PC-3 (cell line): ENCODE data around the gene LCAT. TPM values are rescaled to one million over a fixed set of nuclear protein-coding genes. Genes with fewer than 3 reads are reported as not detected.
A peak's percentile ranks its signal among the peaks of the same experiment; 100 is the strongest.

Experiments used
- ATAC-seq: fragments of 200-7000 bp; cut with Tn5 transposase; 2 replicates; pipeline ENCODE4 v1.9.1; 2020; ENCODE audit warnings: mild to moderate bottlenecking, moderate library complexity
- BruUV-seq: library from RNA; stranded (reverse); fragments of 400-500 nt; replicated peaks from 2 replicates; lab custom pipeline; 2021; lab: Mats Ljungman, UMichigan
- CTCF ChIA-PET: fragments of 300-600 bp; sonication (Branson Sonifier 250); formaldehyde crosslinking; loops from one replicate; lab custom pipeline; 2022; ENCODE audit warnings: antibody characterized with exemption; lab: Charles Lee
- POLR2A ChIA-PET: fragments of 300-600 bp; sonication (Branson Sonifier 250); formaldehyde crosslinking; loops from one replicate; lab custom pipeline; 2022; ENCODE audit warnings: antibody characterized with exemption; ENCODE audit not compliant: unreplicated experiment; lab: Charles Lee
- DNase-seq: peaks from one replicate; pipeline ENCODE4 v3.0.0-alpha.2; 2015
- H2AFZ ChIP-seq: fragments of 300-600 bp; sonication (generic); 2 replicates; pipeline ENCODE4 v1.6.0; 2016; ENCODE audit warnings: antibody characterized with exemption, low read length
- H3F3A ChIP-seq: fragments of 300-600 bp; sonication (generic); one replicate; pipeline ENCODE4 v1.6.0; 2017; ENCODE audit warnings: antibody characterized with exemption, low read length, control low read depth, mild to moderate bottlenecking; ENCODE audit not compliant: unreplicated experiment
- H3K27ac ChIP-seq: fragments of 300-600 bp; sonication (generic); 2 replicates; pipeline ENCODE4 v1.5.1; 2016; ENCODE audit warnings: mild to moderate bottlenecking, low read length
- H3K27me3 ChIP-seq: fragments of 300-600 bp; sonication (generic); 2 replicates; pipeline ENCODE4 v1.6.1; 2016; ENCODE audit warnings: low read length, mixed read lengths
- H3K36me3 ChIP-seq: fragments of 300-600 bp; sonication (generic); 2 replicates; pipeline ENCODE4 v1.6.1; 2016; ENCODE audit warnings: low read depth, mixed run types, low read length, mixed read lengths
- H3K4me1 ChIP-seq: fragments of 300-600 bp; sonication (generic); 2 replicates; pipeline ENCODE4 v1.5.1; 2016; ENCODE audit warnings: low read length; ENCODE audit not compliant: insufficient read depth
- H3K4me2 ChIP-seq: fragments of 300-600 bp; sonication (generic); 2 replicates; pipeline ENCODE4 v1.6.0; 2016; ENCODE audit warnings: low read length
- H3K4me3 ChIP-seq: fragments of 300-600 bp; sonication (generic); 2 replicates; pipeline ENCODE4 v1.5.1; 2016; ENCODE audit warnings: mild to moderate bottlenecking, low read length, mixed read lengths
- H3K79me2 ChIP-seq: fragments of 300-600 bp; sonication (generic); 2 replicates; pipeline ENCODE4 v1.6.1; 2017; ENCODE audit warnings: low read length, mixed read lengths
- H3K9ac ChIP-seq: fragments of 300-600 bp; sonication (generic); 2 replicates; pipeline ENCODE4 v1.6.0; 2016; ENCODE audit warnings: mild to moderate bottlenecking, low read length
- H3K9me2 ChIP-seq: fragments of 300-600 bp; sonication (generic); replicated peaks from 2 replicates; pipeline ENCODE4 v1.6.1; 2016; ENCODE audit warnings: mixed run types, low read length, mixed read lengths
- H3K9me3 ChIP-seq: fragments of 300-600 bp; sonication (generic); 2 replicates; pipeline ENCODE4 v1.6.1; 2016; ENCODE audit warnings: low read length, mixed read lengths
- H4K20me1 ChIP-seq: fragments of 300-600 bp; sonication (generic); 2 replicates; pipeline ENCODE4 v1.6.1; 2016; ENCODE audit warnings: low read length, mixed read lengths
- CTCF ChIP-seq: fragments of 300-600 bp; sonication (generic); conservative IDR thresholded peaks from 2 replicates; pipeline ENCODE4 v1.5.1; 2017; ENCODE audit warnings: antibody characterized with exemption, low read depth, mild to moderate bottlenecking, low read length
- EZH2 ChIP-seq: fragments of 300-600 bp; sonication (generic); IDR thresholded peaks from one replicate; pipeline ENCODE4 v1.6.1; 2017; ENCODE audit warnings: antibody characterized with exemption, mild to moderate bottlenecking, low read length; ENCODE audit not compliant: unreplicated experiment
- EZH2phosphoT487 ChIP-seq: fragments of 300-600 bp; sonication (generic); IDR thresholded peaks from 2 replicates; pipeline ENCODE4 v1.6.1; 2018; ENCODE audit warnings: mild to moderate bottlenecking, antibody characterized with exemption, low read length, borderline replicate concordance
- intact Hi-C: fragments of 100-400 bp; cut with micrococcal nuclease; formaldehyde crosslinking; loops from 2 replicates; pipeline ENCODE4 v1.9.0; 2023
- total RNA-seq: library from RNA; depleted of rRNA; stranded (reverse); fragments of >200 nt; gene quantifications from 2 replicates; pipeline ENCODE4 v1.2.3, GENCODE V29; 2014

LCAT gene
- total RNA-seq, 1 experiment from 2014 or later, result 3.2 TPM

- Histone ChIP-seq H3K9me3 (no peaks in the 10 kb centered on the region), H3K4me3 (no peak overlapping the region), H2AFZ (no peak overlapping the region), H3F3A (no peaks in the 10 kb centered on the region), H3K79me2 (no peaks in the 10 kb centered on the region), H3K4me2 (no peak overlapping the region), H3K27me3 (no peaks in the 10 kb centered on the region), H3K27ac (no peak overlapping the region), H3K4me1 (no peaks in the 10 kb centered on the region), H3K9ac (no peak overlapping the region), H3K9me2 (no peaks in the 10 kb centered on the region), H4K20me1 (no peaks in the 10 kb centered on the region), H3K36me3 (no peaks in the 10 kb centered on the region)
- ChIA-PET POLR2A (no interaction called here), CTCF (no interaction called here)
- TF ChIP-seq CTCF, result no peak
- TF ChIP-seq EZH2, result no peak
- no peak for TF ChIP-seq EZH2phosphoT487
- intact Hi-C loops, result no loop called here
- DNase-seq (no peak), ATAC-seq (no peak)
- BruUV-seq, result TSS peak; percentile 3
Observed at GRCh38 chr16:67942510-67943255, 1.2 kb downstream of the LCAT start.

GRCh38 chr16:67942200-67942509, 1.8 kb downstream of the LCAT start:
- Histone ChIP-seq H3K9ac (no peak overlapping the region), H3K4me3 (no peak overlapping the region), H3K79me2 (peaks cover 4% of the 10 kb centered on the region), H3K27me3 (no peaks in the 10 kb centered on the region), H3F3A (no peaks in the 10 kb centered on the region), H3K9me3 (no peaks in the 10 kb centered on the region), H3K27ac (no peak overlapping the region), H2AFZ (no peak overlapping the region), H4K20me1 (no peaks in the 10 kb centered on the region), H3K36me3 (no peaks in the 10 kb centered on the region), H3K9me2 (no peaks in the 10 kb centered on the region), H3K4me1 (0 out of 2 replicates have a peak, but pooled peaks cover 2% of the 10 kb centered on the region), H3K4me2 (no peak overlapping the region)
- intact Hi-C loops, result no loop called here
- TF ChIP-seq EZH2phosphoT487 (no peak), EZH2 (no peak), CTCF (peak; percentile 65)
- ATAC-seq (peak; percentile 69), DNase-seq (peak; percentile 27)
- CTCF ChIA-PET, result no interaction called here
- POLR2A ChIA-PET, result no interaction called here
- BruUV-seq, result no TSS peak

- POLR2A ChIA-PET, result no interaction called here
- no peak for TF ChIP-seq EZH2
- TF ChIP-seq CTCF, result no peak
- no peak for TF ChIP-seq EZH2phosphoT487
- Histone ChIP-seq H3K27me3 (no peaks in the 10 kb centered on the region), H4K20me1 (no peaks in the 10 kb centered on the region), H3K9me2 (no peaks in the 10 kb centered on the region), H3K4me3 (no peak overlapping the region), H3K9ac (no peak overlapping the region), H3K9me3 (no peaks in the 10 kb centered on the region), H3K36me3 (no peaks in the 10 kb centered on the region), H2AFZ (no peak overlapping the region), H3K27ac (no peak overlapping the region), H3K4me2 (no peak overlapping the region), H3K79me2 (peaks cover 10% of the 10 kb centered on the region), H3F3A (no peaks in the 10 kb centered on the region), H3K4me1 (0 out of 2 replicates have a peak, but pooled peaks cover 5% of the 10 kb centered on the region)
- DNase-seq (no peak), ATAC-seq (peak; percentile 6; the same call in 1 of the 2 replicates)
- CTCF ChIA-PET, result no interaction called here
- BruUV-seq, result no TSS peak
- intact Hi-C loops, result no loop called here
Observed at GRCh38 chr16:67941469-67942199, 2.3 kb downstream of the LCAT start.
